GM21381 (cell line): ENCODE data around the gene PTPRM.

Source experiments
- ATAC-seq: cut with Tn5 transposase; IDR thresholded peaks from one replicate; pipeline ENCODE4 v1.9.1; 2021; ENCODE audit warnings: mild to moderate bottlenecking, moderate library complexity; ENCODE audit not compliant: unreplicated experiment

PTPRM gene

DNA sequence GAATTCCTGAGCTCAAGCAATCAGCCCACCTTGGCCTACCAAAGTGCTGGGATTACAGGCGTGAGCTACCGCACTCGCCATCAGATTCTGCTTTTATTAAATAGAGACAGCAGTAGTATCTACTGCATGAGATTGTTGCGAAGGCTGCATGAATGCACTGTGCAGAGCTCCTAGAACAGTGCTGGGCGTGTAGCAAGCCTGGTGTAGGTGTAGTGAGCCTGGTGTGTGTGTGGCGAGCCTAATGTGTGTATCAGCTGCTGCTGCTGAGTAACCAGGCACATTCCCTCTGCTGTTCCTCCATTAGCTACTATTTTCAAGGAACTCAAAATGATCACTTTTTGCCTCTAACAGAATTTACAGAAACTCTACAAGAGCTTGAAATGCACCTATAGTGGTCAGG is 57.6 kb downstream of the PTPRM start:
- no peak for ATAC-seq

DNA sequence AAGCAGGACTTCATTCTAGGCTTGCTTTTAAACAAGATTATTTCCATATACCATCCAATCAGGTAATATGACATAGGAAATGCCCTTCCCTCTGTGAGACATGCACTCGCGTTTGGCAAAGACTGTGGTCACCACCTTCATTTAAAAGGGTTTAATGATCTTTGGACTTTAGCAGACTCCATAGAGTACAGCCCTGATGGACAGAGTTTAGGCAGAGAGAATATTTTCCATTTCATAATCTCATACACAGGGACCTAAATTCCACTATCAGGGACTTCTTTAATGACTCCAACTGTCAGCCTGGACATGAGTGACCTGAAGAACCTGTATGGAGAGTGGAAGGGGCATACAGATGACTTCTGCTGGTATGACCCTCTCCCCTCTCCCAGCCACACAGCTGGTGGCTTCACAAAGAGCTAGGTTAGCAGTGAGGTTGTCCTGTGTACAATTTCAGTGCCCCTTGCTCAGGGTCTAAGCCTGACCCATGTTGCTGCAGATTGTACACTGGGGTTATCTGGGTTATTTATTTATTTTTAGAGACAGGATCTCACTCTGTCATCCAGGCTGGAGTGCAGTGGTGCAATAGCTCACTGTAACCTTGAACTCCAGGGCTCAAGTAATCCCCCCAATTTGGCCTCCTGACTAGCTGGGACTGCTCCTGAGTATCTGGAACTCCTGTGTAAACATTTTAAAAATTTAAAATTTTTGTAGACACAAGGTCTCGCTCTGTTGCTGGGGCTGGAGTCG is 59.2 kb downstream of the PTPRM start:
- no peak for ATAC-seq

DNA sequence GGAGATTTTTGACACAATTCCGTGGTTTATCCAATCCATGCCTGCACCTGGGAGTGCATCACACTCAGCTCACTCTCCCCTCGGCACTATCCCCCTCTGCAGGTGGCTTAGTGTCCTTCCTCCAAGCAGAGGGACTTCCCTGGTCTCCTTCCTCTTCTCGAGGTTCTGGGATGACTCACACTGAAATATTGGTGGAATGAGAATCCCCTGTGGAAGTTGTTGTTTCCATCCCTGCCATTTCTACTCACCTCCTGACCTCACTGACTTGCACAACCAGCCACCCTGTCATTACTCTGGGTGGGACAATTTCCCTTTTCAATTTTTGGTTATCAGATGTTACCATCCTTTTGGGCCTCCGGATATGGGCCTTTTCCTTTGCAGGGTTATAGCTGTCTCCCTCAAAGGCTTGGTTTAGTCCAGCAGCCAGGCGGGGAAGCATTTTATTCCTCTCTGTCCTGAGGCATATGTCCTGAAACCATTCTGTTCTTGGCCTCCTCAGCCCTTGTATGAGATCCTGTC is 59.9 kb downstream of the PTPRM start:
- ATAC-seq = no peak

DNA sequence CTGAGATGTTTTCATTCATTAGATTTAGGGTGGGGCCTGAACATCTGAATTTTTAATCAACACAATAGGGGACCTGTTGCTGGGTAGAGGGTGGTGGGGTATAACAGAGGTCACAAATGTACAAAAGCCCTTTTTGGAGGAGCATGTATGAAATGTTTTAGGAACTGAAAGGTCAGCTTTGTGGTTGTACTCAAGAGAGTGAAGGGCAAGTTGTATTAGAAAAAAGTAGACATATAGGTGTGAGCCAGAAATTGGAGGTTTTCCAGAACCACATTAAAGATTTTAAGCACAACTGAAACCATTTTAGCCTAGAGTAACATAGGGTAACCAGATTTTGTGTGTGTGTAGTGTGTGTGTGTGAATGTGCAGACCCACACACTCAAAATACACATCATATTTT is 62.3 kb downstream of the PTPRM start:
- ATAC-seq = no peak

DNA sequence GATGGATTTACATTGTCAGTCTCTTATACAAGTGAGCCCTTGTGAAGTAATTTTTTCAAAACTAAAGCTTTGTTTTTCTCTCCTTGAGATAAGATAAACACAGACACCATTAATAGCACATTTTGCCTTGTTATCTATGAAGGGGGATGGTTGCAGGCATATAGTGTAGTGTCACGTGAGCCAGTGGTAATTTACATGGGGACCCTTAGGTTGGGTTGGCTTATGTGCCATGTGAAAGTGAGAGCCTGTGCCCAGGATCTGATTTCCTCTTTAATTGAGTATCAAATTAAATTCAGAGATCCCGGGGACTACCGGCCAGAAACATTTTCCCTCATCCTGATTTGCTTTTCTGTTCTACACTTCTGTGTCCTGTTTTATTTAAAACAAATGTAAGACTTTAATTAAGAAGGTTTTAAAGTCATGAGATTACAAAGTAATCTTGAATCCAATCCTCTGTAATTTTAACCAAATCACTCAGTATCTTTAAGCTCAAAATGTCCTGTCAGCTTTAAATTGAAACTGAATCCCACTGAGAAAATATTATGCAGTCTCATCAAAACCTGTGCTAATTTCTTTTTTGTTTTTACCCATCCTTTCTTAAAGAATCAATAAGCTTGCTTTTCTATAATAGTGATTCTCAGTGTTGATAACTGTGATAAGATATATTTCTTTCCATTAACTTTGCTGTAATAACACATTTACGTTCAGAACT is 63.8 kb downstream of the PTPRM start:
- no peak for ATAC-seq

DNA sequence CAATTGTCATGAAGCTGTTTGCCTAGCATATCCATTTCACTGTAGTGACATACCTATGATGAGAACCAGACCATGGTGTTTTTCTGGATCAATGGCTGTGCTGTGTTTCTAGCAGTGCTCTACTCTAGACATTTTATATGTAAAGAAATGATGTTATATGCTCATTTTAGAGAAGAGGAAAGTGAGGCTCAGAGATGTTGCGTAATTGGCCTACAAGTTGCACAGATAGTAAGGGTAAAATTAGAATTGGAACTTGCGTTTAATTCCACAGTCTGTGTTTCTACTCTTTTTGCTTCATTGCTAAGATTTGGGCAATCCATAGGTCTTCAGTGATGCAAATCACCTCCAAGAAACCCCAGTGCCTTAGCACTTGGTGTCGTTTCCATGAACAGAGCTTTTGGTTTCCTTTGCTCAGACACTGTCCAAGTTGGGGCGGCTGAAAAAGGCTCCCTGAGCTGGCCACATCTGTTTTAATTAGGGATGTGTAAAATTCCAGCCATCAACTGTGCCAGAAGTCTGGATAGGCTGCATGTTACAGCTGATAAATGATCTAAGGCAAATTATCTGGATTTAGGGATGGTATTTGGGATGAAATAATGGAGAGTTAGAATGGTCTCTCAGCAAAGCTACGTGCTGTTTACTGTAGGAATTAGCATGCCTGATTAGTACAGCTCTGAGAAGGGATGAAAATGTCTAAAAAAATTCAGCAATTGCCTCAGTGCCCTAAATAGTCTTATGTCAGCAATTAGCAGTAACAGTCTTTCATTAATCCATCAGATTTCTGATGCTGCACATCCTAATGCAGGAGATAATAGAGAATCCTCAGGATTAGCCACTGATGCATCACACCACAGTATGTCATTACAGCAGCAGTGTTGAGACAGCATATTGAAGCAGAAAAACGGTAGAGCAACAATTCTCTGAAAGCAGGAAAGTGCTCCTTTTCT is 65.3 kb downstream of the PTPRM start:
- ATAC-seq = no peak

DNA sequence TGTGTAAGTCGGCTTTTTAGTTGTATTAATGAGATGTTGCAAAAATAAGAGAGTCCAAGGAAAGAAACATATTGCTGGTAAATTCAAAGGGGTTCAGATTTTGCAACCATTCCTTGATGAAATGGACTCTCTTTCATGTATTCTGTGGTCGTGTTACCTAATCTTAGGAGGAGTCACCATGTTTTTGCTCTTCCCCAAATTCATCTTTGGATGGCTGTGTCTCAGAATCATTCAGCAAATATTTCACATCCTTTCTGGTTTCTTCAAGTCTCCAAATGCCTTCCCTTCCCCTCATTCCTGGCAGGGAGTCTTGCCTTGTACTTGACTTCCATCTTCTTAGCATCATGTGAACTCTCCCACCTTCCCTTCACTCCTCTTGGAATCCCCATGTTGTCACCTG is 66.1 kb downstream of the PTPRM start:
- ATAC-seq = no peak

DNA sequence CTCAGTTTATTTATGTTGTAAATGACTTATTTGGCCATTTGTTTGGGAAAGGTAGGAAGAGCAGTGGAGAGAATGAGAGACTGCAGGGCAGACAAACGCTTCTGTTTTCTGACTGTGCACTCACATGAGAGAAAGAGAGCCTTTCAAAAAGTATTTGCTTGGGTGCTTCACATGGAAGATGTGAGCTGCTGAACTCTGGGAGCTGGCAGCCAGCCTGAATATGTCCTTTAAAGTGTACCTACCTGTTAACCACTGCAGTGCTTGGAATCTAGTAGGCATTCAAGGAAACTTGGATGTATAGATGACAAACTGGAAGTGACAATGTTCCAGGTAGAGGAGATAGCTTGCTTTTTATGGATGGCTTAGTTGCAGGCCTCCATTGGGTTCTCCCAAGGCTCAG is 68.8 kb downstream of the PTPRM start:
- ATAC-seq = no peak

DNA sequence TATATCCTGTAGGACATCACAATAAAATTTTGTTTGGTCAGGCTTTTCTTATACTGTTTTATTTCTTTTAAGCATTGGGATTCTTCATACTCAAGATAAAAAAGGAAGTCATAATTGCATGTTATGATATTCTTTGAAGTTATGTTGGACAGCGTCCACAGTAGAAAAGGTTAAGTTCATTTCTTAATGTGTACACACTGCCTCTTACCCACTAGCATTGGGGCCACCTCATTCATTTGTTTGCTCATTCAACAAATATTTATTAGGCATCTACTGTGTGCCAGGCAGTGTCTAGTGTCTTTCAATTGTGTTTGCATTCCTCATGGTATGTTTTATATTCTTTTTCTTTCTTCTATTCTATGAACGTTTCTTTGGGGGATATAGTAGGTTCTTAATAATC is 70.2 kb downstream of the PTPRM start:
- no peak for ATAC-seq

DNA sequence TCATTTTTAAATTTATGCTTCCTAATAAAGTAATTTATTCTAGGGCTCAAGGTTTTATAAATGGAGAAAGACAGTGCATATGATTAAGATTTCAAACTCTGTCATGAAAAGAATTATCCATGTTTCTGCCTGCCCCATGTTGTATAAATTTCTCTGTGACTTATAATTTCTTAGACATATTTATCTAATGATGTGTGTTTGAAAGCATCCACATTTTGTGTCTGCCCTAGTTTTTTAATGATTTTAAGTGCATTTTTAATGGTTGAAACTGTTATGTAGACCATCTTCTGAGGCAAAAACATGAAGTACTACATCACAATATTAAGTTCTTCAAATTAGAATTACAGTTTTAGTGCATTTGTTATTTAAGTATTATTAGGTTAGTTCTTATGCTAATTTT is 71.2 kb downstream of the PTPRM start:
- ATAC-seq = no peak

DNA sequence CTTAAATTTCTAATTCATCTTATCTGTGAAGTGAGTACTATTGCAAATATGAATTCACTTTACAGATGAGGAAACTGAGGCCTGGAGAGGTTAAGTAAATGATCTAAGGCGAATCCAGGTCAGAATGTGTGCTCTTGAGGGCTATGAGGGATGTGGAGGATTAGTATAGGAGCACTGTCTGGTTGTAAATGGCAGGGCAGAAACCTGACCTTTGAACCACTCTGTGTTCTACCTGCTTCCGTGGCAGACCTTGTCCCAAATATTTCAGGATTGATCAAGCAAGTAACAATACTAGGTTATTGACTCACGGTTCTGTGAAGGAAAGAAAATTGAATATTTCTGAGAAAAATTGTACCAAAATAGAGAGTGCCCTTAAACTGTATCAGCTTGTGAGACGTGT is 74.7 kb downstream of the PTPRM start:
- ATAC-seq = no peak

DNA sequence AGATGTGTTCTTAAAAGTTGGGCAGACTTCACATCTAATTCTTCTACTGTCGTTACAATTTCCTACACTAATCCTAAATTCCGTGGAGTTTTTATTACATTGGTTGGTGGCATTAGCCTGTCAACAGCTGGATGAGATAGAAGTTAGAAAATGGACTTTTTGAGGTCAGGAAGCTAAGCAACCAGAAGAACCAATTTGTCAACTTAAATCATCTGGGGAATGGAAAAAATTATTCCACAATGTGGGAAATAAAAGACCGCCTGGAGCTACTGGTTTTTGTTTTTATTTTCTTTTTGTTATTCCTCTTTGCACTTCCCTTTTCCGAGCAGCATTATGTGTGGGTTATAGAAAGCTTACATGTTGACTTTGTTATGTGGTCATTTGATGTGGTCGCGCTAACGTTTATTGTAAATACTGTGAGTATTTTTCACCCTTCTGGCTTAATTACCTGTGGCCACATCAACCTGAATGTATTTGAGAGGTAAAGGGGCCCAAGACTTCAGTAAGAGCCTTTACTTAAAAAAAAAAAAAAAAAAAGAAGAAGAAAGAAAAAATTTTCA is 75.3 kb downstream of the PTPRM start:
- ATAC-seq = no peak

DNA sequence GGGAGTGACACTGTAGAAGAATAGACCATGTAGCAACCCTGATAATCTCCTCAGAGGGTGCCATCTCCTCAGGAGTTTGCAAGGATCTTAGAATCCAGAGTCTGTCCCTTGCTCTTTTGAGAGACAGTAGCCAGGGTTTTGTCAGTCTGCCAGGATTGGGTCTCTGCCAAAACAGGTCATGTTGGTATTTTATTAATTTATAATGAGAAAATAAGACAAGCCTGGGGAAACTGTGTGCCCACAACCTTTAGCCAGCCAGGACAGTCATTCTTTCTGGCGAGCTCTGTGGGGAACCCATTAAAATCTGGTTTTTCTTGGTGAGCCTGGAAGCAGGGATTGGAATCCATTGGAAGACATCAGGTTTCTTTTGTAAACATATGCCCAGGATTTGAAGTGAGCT is 78.6 kb downstream of the PTPRM start:
- no peak for ATAC-seq

DNA sequence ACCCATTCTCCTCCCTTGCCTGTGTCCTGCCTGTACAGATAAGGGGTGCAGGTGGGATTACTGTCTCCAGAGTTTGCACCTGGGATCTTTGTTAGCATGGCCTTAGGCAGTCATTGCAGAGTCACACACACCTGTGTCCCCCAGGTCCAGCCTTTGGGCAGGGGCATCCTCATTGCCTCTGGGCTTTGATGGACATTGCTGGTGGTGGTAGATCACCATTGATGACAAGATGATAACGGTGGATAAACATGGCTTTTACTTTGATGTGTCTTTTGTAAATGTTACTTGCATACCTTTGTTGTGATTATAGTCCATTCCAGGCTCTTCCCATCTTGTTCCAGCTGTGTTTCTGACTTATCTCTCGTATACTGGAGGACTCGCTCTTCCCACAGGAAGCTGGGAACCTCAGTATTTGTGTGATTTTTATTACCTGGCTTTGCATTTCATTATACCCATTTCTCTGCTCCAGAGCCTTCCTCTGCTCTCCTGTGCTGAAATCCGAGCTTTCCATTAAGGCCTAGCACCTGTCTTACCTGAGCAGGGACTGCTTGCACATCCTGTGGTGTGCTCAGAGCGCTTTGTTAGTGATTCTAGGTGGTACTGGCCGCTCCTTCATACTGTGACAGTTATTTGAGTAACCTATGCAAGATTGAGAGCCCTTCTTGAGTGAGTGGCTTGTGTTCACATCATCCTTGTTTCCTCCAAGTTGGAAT is 79.2 kb downstream of the PTPRM start:
- ATAC-seq = no peak

DNA sequence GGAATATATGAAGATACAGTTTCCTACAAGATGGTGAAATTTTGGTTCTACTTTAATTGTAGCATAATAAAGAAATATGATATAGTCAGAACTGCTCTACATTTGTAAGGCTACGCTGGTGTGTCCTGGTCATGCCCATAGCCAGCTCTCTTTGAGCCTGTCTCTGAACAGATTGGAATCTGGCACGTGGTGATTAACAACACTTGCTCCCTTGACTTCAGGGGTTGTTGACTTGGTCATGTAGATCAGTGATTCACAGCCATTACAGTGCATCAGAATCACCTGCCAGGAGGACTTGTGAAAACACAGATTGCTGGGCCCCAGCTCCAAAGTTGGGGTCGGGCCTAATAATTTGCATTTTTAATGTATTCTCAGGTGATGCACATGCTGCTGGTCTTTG is 80.4 kb downstream of the PTPRM start:
- ATAC-seq = no peak

DNA sequence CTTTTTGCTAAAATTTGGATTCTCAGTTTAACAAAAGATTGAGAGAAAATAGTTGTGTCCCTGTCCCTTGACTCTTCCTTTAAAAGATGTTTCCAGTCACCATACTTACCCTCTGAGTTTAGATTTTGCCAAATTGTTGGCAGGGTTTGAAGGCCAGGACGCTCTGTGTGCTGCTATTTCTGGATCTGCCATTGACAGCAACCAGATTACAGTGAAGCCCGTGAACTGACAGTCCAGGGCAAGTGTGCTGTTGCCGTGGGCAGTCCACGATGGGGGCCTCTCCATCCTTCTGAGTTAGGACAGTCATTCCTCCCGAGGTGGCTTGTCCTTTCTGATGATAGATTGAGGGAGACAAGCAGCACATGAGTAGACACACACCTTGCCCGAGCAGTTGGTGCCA is 89.9 kb downstream of the PTPRM start:
- no peak for ATAC-seq

DNA sequence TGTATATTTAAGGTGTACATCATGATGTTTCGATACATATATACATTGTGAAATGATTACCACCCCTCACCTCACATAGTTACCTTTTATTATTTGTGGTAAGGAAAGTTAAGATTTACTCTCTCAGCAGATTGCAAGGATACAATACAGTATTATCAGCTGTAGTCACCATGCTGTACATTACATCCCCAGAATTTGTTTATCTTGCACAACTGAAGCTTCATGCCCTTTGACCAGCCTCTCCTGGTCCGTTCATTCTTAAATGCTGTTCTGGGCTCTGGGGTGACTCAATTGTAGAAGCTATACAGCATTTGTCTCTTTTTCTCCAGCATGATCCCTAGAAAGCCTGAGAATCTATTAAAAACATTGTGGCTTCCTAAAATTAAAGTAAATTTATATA is 90.8 kb downstream of the PTPRM start:
- no peak for ATAC-seq

DNA sequence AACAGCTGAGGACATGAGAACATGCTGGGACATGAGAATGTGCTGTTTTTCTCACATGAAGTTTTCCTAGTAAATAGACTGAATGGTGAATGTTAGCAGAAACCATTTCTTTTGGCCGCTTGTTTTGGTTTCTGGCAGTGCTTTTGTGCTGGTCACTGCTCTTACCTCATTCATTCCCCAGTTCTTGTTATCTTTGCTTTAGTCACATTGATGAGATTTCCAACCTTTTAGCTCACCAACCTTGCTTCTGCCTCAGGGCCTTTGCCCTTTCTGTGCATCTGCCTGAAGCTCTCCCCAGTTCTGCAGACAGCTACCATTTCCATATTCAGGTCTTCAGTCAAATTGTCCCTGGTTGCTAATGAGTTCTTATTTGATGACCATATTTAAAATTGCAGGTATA is 91.6 kb downstream of the PTPRM start:
- no peak for ATAC-seq

DNA sequence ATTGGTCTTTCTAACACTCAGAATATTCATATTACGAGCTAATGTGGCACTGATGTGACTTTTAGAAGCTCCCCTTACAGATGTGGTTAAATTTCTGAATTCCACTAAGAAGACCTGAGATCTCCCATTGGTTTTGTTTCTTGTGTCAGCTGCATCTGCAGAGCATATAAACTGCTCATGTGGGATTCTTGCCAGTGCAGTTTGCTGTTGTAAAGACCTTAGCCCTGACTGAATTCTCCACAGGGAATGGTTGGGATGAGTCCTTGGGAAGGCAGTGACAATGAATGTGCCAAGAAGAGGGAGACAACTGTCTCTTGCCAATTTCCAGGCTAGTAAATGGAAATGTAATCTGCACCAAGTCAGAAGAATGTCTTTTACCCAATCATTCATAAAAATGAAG is 94.1 kb downstream of the PTPRM start:
- no peak for ATAC-seq

DNA sequence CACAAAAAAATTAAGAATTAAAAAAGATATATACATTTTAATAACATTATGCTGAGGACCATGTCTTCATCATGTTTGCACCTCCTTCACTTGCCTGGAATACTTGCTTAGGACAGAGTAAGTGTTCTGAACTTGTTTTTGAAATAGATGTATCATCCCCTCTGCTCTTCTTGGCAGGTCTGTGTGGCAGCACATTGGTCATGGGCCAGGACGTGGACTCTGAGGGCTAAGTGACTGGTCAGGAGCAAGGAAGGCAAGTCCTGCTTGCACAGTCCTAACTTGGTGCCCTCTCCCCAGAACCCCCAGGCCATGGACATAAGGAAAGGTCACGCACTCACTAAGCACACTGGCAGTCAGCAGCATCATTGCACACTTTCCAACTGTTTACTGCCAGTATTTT is 95.8 kb downstream of the PTPRM start:
- no peak for ATAC-seq
